ENCODE measurements around the gene TFCP2L1.

GRCh38 chr2:121256720-121257479 lies 28.1 kb downstream of the TFCP2L1 start:
- TF ChIP-seq CTCF (IDR thresholded peaks at IDR 0.05) = no peak
- TF ChIP-seq POLR2AphosphoS5 (IDR thresholded peaks at IDR 0.05) = no peak
- TF ChIP-seq POLR2A (IDR thresholded peaks at IDR 0.05) = no peak
